ENCODE measurements around the gene CALCR.

GRCh38 chr7:93461350-93461749, 113.2 kb downstream of the CALCR start:
- TF ChIP-seq CTCF (conservative IDR thresholded peaks at IDR 0.05; ENCODE audit: low read depth, low read length) = no peak
- TF ChIP-seq RCOR1 (IDR thresholded peaks at IDR 0.05; ENCODE audit: insufficient replicate concordance, low read length) = no peak
- no peak for TF ChIP-seq POLR2A (IDR thresholded peaks at IDR 0.05; ENCODE audit: low read depth, low read length)
- TF ChIP-seq RAD21 (IDR thresholded peaks at IDR 0.05; ENCODE audit: low read length) = no peak
- TF ChIP-seq FOS (IDR thresholded peaks at IDR 0.05; ENCODE audit: low read depth, low read length) = no peak
- no peak for TF ChIP-seq CHD1 (IDR thresholded peaks at IDR 0.05; ENCODE audit: low read depth, low read length)
- TF ChIP-seq, protein P1, sequence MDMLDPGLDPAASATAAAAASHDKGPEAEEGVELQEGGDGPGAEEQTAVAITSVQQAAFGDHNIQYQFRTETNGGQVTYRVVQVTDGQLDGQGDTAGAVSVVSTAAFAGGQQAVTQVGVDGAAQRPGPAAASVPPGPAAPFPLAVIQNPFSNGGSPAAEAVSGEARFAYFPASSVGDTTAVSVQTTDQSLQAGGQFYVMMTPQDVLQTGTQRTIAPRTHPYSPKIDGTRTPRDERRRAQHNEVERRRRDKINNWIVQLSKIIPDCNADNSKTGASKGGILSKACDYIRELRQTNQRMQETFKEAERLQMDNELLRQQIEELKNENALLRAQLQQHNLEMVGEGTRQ (IDR thresholded peaks at IDR 0.05; ENCODE audit: low read depth, low read length) = no peak
- no peak for TF ChIP-seq MAFK (IDR thresholded peaks at IDR 0.05; ENCODE audit: low read depth, low read length)
- no peak for TF ChIP-seq RFX5 (IDR thresholded peaks at IDR 0.05; ENCODE audit: low read depth, low read length)
- TF ChIP-seq NFE2L2 (IDR thresholded peaks at IDR 0.05; ENCODE audit: low read depth, low read length) = no peak
- TF ChIP-seq, protein P2, sequence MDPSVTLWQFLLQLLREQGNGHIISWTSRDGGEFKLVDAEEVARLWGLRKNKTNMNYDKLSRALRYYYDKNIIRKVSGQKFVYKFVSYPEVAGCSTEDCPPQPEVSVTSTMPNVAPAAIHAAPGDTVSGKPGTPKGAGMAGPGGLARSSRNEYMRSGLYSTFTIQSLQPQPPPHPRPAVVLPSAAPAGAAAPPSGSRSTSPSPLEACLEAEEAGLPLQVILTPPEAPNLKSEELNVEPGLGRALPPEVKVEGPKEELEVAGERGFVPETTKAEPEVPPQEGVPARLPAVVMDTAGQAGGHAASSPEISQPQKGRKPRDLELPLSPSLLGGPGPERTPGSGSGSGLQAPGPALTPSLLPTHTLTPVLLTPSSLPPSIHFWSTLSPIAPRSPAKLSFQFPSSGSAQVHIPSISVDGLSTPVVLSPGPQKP (IDR thresholded peaks at IDR 0.05; ENCODE audit: borderline replicate concordance, low read depth, low read length) = no peak

Data from IMR-90 (cell line).